ENCODE results near the gene GABRA4. TPM values are rescaled to one million over a fixed set of nuclear protein-coding genes. Genes with fewer than 3 reads are reported as not detected.
A peak's percentile ranks its signal among the peaks of the same experiment; 100 is the strongest.

The GABRA4 gene
- total RNA-seq (2014; rRNA removed) = not detected in 2 replicates
- polyA plus RNA-seq (2012) = not detected

- DNase-seq (ENCODE audit: low read depth) = no peak
Observed at GRCh38 chr4:46993075-46994006, at the start of gene GABRA4. Gene GABRA4, minus strand, starts transcription at chr4:46993581. Its CDS starts 157 bp downstream, at chr4:46993424.

- no peak for DNase-seq (ENCODE audit: low read depth)
Observed at GRCh38 chr4:47040828-47041227, 47.4 kb upstream of the GABRA4 start.

GRCh38 chr4:47038263-47038662 is 44.9 kb upstream of the GABRA4 start:
- no peak for DNase-seq (ENCODE audit: low read depth)

GRCh38 chr4:47032405-47033106 is 39.2 kb upstream of the GABRA4 start:
- DNase-seq (ENCODE audit: low read depth) = peak; percentile 43

GRCh38 chr4:47031751-47032404 is 38.5 kb upstream of the GABRA4 start:
- DNase-seq (ENCODE audit: low read depth) = no peak

GRCh38 chr4:47031011-47031678 is 37.8 kb upstream of the GABRA4 start, which contains the start of gene GABRB1:
Gene GABRB1, plus strand, starts transcription at chr4:47031567.
- peak; percentile 19 for DNase-seq (ENCODE audit: low read depth)

GRCh38 chr4:47017494-47017893 is 24.1 kb upstream of the GABRA4 start:
- DNase-seq (ENCODE audit: low read depth) = peak; percentile 45

- no peak for DNase-seq (ENCODE audit: low read depth)
Observed at GRCh38 chr4:47017081-47017480, 23.7 kb upstream of the GABRA4 start.

GRCh38 chr4:47013373-47013772 is 20.0 kb upstream of the GABRA4 start:
- DNase-seq (ENCODE audit: low read depth) = no peak

GRCh38 chr4:47012676-47013075 is 19.3 kb upstream of the GABRA4 start:
- DNase-seq (ENCODE audit: low read depth) = no peak

GRCh38 chr4:47010912-47011446 is 17.6 kb upstream of the GABRA4 start:
- no peak for DNase-seq (ENCODE audit: low read depth)

GRCh38 chr4:47010347-47010911 is 17.0 kb upstream of the GABRA4 start:
- no peak for DNase-seq (ENCODE audit: low read depth)

- DNase-seq (ENCODE audit: low read depth) = peak; percentile 32
Observed at GRCh38 chr4:47002580-47002979, 9.2 kb upstream of the GABRA4 start.

- no peak for DNase-seq (ENCODE audit: low read depth)
Observed at GRCh38 chr4:47000406-47000805, 7.0 kb upstream of the GABRA4 start.

- no peak for DNase-seq (ENCODE audit: low read depth)
Observed at GRCh38 chr4:46999566-46999965, 6.2 kb upstream of the GABRA4 start.

- DNase-seq (ENCODE audit: low read depth) = no peak
Observed at GRCh38 chr4:46994007-46994405, 625 bp upstream of the GABRA4 start.

- no peak for DNase-seq (ENCODE audit: low read depth)
Observed at GRCh38 chr4:46992338-46992737, 1.0 kb downstream of the GABRA4 start.

- no peak for DNase-seq (ENCODE audit: low read depth)
Observed at GRCh38 chr4:46986922-46987638, 6.3 kb downstream of the GABRA4 start.

- no peak for DNase-seq (ENCODE audit: low read depth)
Observed at GRCh38 chr4:46984781-46985180, 8.6 kb downstream of the GABRA4 start.

GRCh38 chr4:46980851-46981250 is 12.5 kb downstream of the GABRA4 start:
- DNase-seq (ENCODE audit: low read depth) = no peak

Measured in LHCN-M2 (cell line).